ENCODE results near the gene RFC4. TPM values are rescaled to one million over a fixed set of nuclear protein-coding genes. Genes with fewer than 3 reads are reported as not detected.
"Not testable (repeated sequence)": the region's sequence is repeated elsewhere in the genome, so short reads cannot be mapped to it uniquely, and the experiment has no call there.

Gene RFC4
- total and polyA plus RNA-seq, 2 donors from 2014 or later: 8.9 to 11.1 TPM

DNA sequence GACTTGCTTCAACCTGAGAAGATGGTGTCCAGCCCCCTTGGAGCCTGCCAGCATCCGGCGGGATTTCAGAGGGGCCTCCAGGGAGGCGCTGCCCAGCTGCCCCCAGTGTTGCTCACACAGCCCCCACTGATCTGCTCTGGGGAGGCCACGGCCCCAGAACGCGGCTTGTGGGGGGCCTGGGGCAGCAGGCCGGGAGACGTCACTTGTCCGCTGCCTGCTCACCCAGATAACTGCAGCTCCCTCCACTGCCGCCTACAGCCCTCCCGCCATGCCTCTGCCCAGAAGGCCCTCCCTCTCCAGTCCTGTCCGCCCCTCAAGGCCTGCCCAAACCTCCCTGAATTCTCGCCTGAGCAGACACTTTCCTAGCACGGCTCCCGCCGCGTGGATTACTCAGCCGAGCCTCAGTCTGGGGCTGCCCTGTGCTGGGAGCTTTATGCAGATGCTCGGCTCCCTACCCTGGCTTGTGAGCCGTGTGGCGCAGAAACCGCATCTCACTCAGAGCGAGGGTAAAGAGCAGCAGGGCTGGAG is 19.1 kb upstream of the RFC4 start:
- intact Hi-C loops (cut with DNase I): no loop called here
- no peak overlapping the region for H3K27ac ChIP-seq (ENCODE audit: low read depth in 2 of 2, low read length in 2 of 2)
- FAIRE-seq (no peak), DNase-seq (peak; percentile 77 to 86 (median 82))
- no peak overlapping the region for H3K9ac ChIP-seq (ENCODE audit: low read length in 3 of 3)
- H3K4me3 ChIP-seq (ENCODE audit: low read length in 3 of 3): no peak overlapping the region
- H3K4me1 ChIP-seq (ENCODE audit: control insufficient read depth in 2 of 3, insufficient read depth in 2 of 3, low read depth in 1 of 3, low read length in 3 of 3): peaks cover 0 to 5% (median 0%) of the 10 kb centered on the region in 3 donors
- no peaks in the 10 kb centered on the region for H3K9me3 ChIP-seq (ENCODE audit: control insufficient read depth in 2 of 3, insufficient read depth in 1 of 3, low read length in 3 of 3)
- peaks cover 38% of the 10 kb centered on the region for H3K27me3 ChIP-seq (ENCODE audit: control insufficient read depth, insufficient read depth, low read length)
- H3K36me3 ChIP-seq (ENCODE audit: control insufficient read depth in 2 of 3, insufficient read depth in 3 of 3, low read length in 3 of 3): no peaks in the 10 kb centered on the region
- TF ChIP-seq, protein P1, sequence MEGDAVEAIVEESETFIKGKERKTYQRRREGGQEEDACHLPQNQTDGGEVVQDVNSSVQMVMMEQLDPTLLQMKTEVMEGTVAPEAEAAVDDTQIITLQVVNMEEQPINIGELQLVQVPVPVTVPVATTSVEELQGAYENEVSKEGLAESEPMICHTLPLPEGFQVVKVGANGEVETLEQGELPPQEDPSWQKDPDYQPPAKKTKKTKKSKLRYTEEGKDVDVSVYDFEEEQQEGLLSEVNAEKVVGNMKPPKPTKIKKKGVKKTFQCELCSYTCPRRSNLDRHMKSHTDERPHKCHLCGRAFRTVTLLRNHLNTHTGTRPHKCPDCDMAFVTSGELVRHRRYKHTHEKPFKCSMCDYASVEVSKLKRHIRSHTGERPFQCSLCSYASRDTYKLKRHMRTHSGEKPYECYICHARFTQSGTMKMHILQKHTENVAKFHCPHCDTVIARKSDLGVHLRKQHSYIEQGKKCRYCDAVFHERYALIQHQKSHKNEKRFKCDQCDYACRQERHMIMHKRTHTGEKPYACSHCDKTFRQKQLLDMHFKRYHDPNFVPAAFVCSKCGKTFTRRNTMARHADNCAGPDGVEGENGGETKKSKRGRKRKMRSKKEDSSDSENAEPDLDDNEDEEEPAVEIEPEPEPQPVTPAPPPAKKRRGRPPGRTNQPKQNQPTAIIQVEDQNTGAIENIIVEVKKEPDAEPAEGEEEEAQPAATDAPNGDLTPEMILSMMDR (IDR thresholded peaks at IDR 0.05; ENCODE audit: borderline replicate concordance, extremely low read depth, insufficient read depth): no peak

DNA sequence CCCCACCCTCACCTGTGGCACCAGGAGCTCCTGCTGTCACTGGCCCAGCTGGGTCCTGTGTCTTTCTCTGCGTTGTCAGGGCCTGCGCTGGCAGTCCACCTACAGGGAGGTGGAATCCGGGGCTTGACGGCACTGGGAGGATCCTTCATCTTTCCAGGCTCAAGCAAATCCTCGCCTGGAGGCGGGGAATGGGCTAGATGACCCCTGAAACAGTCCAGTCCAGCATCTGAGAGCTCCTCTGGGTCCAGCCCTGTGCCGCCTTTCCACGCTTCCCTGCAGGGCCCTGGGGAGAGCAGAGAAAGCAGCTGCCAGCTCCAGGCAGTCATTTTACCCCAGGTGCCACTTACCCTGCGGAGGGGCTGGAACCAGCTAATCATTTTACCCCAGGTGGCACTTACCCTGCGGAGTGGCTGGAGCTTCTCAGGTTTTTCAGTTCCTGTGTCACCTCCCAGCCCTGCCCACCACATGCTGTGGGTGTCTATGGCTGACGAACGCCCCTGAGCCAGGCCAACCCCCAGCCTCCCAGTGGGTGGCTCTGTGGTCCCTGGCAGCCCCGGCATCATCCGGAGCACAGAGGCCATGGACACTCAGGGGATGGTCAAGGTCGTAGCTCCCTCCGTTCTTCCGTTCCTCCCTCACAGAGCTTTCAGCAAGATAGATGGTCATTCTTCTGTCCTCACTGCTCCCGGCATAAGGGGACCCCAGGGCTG is 18.3 kb upstream of the RFC4 start:
- DNase-seq (peak in 1 of 5 donors; percentile 59), FAIRE-seq (no peak)
- intact Hi-C loops (cut with DNase I): no loop called here
- Histone ChIP-seq H3K4me1 (ENCODE audit: control insufficient read depth in 2 of 3, insufficient read depth in 2 of 3, low read depth in 1 of 3, low read length in 3 of 3) (peaks cover 0 to 5% (median 0%) of the 10 kb centered on the region in 3 donors), H3K27me3 (ENCODE audit: control insufficient read depth, insufficient read depth, low read length) (peaks cover 31% of the 10 kb centered on the region), H3K4me3 (ENCODE audit: low read length in 3 of 3) (no peak overlapping the region), H3K36me3 (ENCODE audit: control insufficient read depth in 2 of 3, insufficient read depth in 3 of 3, low read length in 3 of 3) (no peaks in the 10 kb centered on the region), H3K9ac (ENCODE audit: low read length in 3 of 3) (no peak overlapping the region), H3K9me3 (ENCODE audit: control insufficient read depth in 2 of 3, insufficient read depth in 1 of 3, low read length in 3 of 3) (no peaks in the 10 kb centered on the region), H3K27ac (ENCODE audit: low read depth in 2 of 2, low read length in 2 of 2) (no peak overlapping the region)
- TF ChIP-seq, protein P1 (IDR thresholded peaks at IDR 0.05; ENCODE audit: borderline replicate concordance, extremely low read depth, insufficient read depth): no peak

DNA sequence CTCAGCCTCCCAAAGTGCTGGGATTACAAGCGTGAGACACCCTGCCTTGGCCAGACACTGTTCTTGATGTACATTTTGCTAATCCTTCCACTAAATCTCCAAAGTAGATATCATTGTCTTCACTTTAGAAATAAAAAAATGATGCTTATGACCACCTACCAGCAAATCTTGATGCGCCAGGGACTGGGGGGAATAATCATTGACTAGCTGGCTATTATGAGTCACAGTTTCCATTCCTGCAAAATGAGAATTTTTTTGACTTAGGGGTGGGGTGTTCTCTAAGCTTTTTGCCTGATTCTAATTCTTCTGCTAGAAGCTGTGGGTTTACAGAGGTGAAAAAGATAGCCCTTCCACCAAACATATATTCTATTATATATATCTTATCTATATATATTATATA is 17.1 kb upstream of the RFC4 start:
- H3K4me1 ChIP-seq (ENCODE audit: control insufficient read depth in 2 of 3, insufficient read depth in 2 of 3, low read depth in 1 of 3, low read length in 3 of 3): peaks cover 0 to 5% (median 0%) of the 10 kb centered on the region in 3 donors
- peaks cover 22% of the 10 kb centered on the region for H3K27me3 ChIP-seq (ENCODE audit: control insufficient read depth, insufficient read depth, low read length)
- TF ChIP-seq, protein P1 (IDR thresholded peaks at IDR 0.05; ENCODE audit: borderline replicate concordance, extremely low read depth, insufficient read depth): no peak
- no peaks in the 10 kb centered on the region for H3K9me3 ChIP-seq (ENCODE audit: control insufficient read depth in 2 of 3, insufficient read depth in 1 of 3, low read length in 3 of 3)
- FAIRE-seq (no peak), DNase-seq (no peak)
- no peak overlapping the region for H3K27ac ChIP-seq (ENCODE audit: low read depth in 2 of 2, low read length in 2 of 2)
- no peak overlapping the region for H3K4me3 ChIP-seq (ENCODE audit: low read length in 3 of 3)
- intact Hi-C loops (cut with DNase I): no loop called here
- H3K36me3 ChIP-seq (ENCODE audit: control insufficient read depth in 2 of 3, insufficient read depth in 3 of 3, low read length in 3 of 3): no peaks in the 10 kb centered on the region
- no peak overlapping the region for H3K9ac ChIP-seq (ENCODE audit: low read length in 3 of 3)

DNA sequence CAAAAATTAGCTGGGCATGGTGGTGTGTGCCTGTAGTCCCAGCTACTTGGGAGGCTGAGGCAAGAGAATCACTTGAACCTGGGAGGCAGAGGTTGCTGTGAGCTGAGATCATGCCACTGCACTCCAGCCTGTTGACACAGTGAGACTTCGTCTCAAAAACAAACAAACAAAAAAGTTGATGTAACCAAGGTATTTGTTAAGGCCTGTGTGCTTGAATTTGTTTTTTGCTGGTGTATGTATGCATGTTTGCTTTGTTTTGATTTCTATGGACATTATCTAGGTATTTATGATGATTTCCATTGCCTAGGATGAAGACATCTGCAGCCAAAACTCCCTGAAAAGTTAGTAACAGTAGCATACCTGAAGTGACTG is 16.1 kb upstream of the RFC4 start:
- FAIRE-seq; H3K4me1 ChIP-seq (ENCODE audit: control insufficient read depth in 2 of 3, insufficient read depth in 2 of 3, low read depth in 1 of 3, low read length in 3 of 3); H3K4me3 ChIP-seq (ENCODE audit: low read length in 3 of 3); H3K36me3 ChIP-seq (ENCODE audit: control insufficient read depth in 2 of 3, insufficient read depth in 3 of 3, low read length in 3 of 3); H3K9me3 ChIP-seq (ENCODE audit: control insufficient read depth in 2 of 3, insufficient read depth in 1 of 3, low read length in 3 of 3); DNase-seq; intact Hi-C loops (cut with DNase I); H3K9ac ChIP-seq (ENCODE audit: low read length in 3 of 3); H3K27ac ChIP-seq (ENCODE audit: low read depth in 2 of 2, low read length in 2 of 2): not testable (repeated sequence)
- H3K27me3 ChIP-seq (ENCODE audit: control insufficient read depth, insufficient read depth, low read length): peaks cover 16% of the 10 kb centered on the region

All from kidney (tissue), 14 donors.